ENCODE data around the gene IMPA2. TPM values are rescaled to one million over a fixed set of nuclear protein-coding genes. Genes with fewer than 3 reads are reported as not detected.
A peak's percentile ranks its signal among the peaks of the same experiment; 100 is the strongest.

IMPA2 gene
- polyA plus RNA-seq, 4 donors = 22.6 to 58.3 (median 36.8) TPM

- no peaks in the 10 kb centered on the region for H3K9me3 ChIP-seq (ENCODE audit: control insufficient read depth in 2 of 2, insufficient read depth in 1 of 2, low read depth in 1 of 2, low read length in 1 of 2)
- H3K4me1 ChIP-seq (ENCODE audit: control insufficient read depth in 3 of 3, insufficient read depth in 2 of 3, low read depth in 1 of 3, low read length in 2 of 3) = peaks cover 0 to 31% (median 0%) of the 10 kb centered on the region in 3 donors
- DNase-seq (peak; percentile 56 to 62), FAIRE-seq (no peak)
- WGBS, 3 donors = 29 to 63% (median 41%) methylated on average over 5 of the region's 5 CpGs
- no peaks in the 10 kb centered on the region for H3K27me3 ChIP-seq (ENCODE audit: control insufficient read depth in 3 of 3, insufficient read depth in 3 of 3, low read length in 3 of 3)
- no peak overlapping the region for H3K4me3 ChIP-seq (ENCODE audit: low read depth in 1 of 3, low read length in 3 of 3)
- peaks cover 0 to 25% (median 3%) of the 10 kb centered on the region in 3 donors for H3K36me3 ChIP-seq (ENCODE audit: control insufficient read depth in 3 of 3, insufficient read depth in 2 of 3, low read depth in 1 of 3, low read length in 3 of 3)
- H3K27ac ChIP-seq (ENCODE audit: low read depth in 1 of 3, low read length in 2 of 3) = peak overlapping the region in 1 of 3 donors; percentile 31
These were observed 18.9 kb downstream of the IMPA2 start for GRCh38 chr18:12000072-12000659.

DNA sequence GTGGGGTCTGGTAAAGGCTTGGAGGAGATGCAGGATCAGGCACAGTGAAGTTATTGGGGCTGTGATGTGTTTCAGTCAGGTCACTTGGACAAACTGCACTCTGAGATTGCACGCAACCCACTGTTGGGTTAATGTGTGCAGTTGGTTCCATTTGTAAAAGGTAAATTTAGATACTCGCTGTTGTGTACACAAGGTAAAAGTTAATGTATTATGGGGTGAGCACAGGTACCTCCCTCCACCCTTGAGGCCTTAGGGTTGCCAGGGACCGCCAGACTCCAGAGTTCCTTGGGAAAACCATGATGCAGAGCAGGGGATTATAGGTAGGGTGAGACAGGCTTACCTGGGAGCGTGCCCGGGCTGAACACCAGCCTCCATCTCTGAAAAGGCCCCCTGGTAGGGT is 20.1 kb downstream of the IMPA2 start:
- 57 to 79% (median 66%) methylated on average over 5 of the region's 5 CpGs for WGBS, 3 donors
- Histone ChIP-seq H3K27ac (ENCODE audit: low read depth in 1 of 3, low read length in 2 of 3) (peak overlapping the region in 2 of 3 donors; percentile 52 to 65), H3K36me3 (ENCODE audit: control insufficient read depth in 3 of 3, insufficient read depth in 2 of 3, low read depth in 1 of 3, low read length in 3 of 3) (peaks cover 0 to 29% (median 3%) of the 10 kb centered on the region in 3 donors), H3K4me1 (ENCODE audit: control insufficient read depth in 3 of 3, insufficient read depth in 2 of 3, low read depth in 1 of 3, low read length in 2 of 3) (peaks cover 0 to 27% (median 0%) of the 10 kb centered on the region in 3 donors), H3K9me3 (ENCODE audit: control insufficient read depth in 2 of 2, insufficient read depth in 1 of 2, low read depth in 1 of 2, low read length in 1 of 2) (no peaks in the 10 kb centered on the region), H3K4me3 (ENCODE audit: low read depth in 1 of 3, low read length in 3 of 3) (no peak overlapping the region), H3K27me3 (ENCODE audit: control insufficient read depth in 3 of 3, insufficient read depth in 3 of 3, low read length in 3 of 3) (no peaks in the 10 kb centered on the region)
- no peak for FAIRE-seq
- peak in 1 of 2 donors; percentile 65 for DNase-seq

- no peak overlapping the region for H3K4me3 ChIP-seq (ENCODE audit: low read depth in 1 of 3, low read length in 3 of 3)
- no peak for FAIRE-seq
- H3K36me3 ChIP-seq (ENCODE audit: control insufficient read depth in 3 of 3, insufficient read depth in 2 of 3, low read depth in 1 of 3, low read length in 3 of 3) = peaks cover 0 to 42% (median 3%) of the 10 kb centered on the region in 3 donors
- H3K27me3 ChIP-seq (ENCODE audit: control insufficient read depth in 3 of 3, insufficient read depth in 3 of 3, low read length in 3 of 3) = no peaks in the 10 kb centered on the region
- 73 to 94% (median 80%) methylated on average over 1 of the region's 1 CpG for WGBS, 3 donors
- no peak overlapping the region for H3K27ac ChIP-seq (ENCODE audit: low read depth in 1 of 3, low read length in 2 of 3)
- no peak for DNase-seq
- peaks cover 0 to 36% (median 0%) of the 10 kb centered on the region in 3 donors for H3K4me1 ChIP-seq (ENCODE audit: control insufficient read depth in 3 of 3, insufficient read depth in 2 of 3, low read depth in 1 of 3, low read length in 2 of 3)
- no peaks in the 10 kb centered on the region for H3K9me3 ChIP-seq (ENCODE audit: control insufficient read depth in 2 of 2, insufficient read depth in 1 of 2, low read depth in 1 of 2, low read length in 1 of 2)
These were observed 22.6 kb downstream of the IMPA2 start for GRCh38 chr18:12003894-12004293.

GRCh38 chr18:12005538-12006487 is 24.5 kb downstream of the IMPA2 start:
- Histone ChIP-seq H3K4me1 (ENCODE audit: control insufficient read depth in 3 of 3, insufficient read depth in 2 of 3, low read depth in 1 of 3, low read length in 2 of 3) (peaks cover 0 to 32% (median 3%) of the 10 kb centered on the region in 3 donors), H3K27me3 (ENCODE audit: control insufficient read depth in 3 of 3, insufficient read depth in 3 of 3, low read length in 3 of 3) (no peaks in the 10 kb centered on the region), H3K4me3 (ENCODE audit: low read depth in 1 of 3, low read length in 3 of 3) (no peak overlapping the region), H3K36me3 (ENCODE audit: control insufficient read depth in 3 of 3, insufficient read depth in 2 of 3, low read depth in 1 of 3, low read length in 3 of 3) (peaks cover 0 to 54% (median 3%) of the 10 kb centered on the region in 3 donors), H3K27ac (ENCODE audit: low read depth in 1 of 3, low read length in 2 of 3) (peak overlapping the region; percentile 66 to 90 (median 86)), H3K9me3 (ENCODE audit: control insufficient read depth in 2 of 2, insufficient read depth in 1 of 2, low read depth in 1 of 2, low read length in 1 of 2) (no peaks in the 10 kb centered on the region)
- WGBS, 3 donors = 45 to 58% (median 50%) methylated on average over 15 of the region's 15 CpGs
- FAIRE-seq (no peak), DNase-seq (peak; percentile 75 to 78)

- DNase-seq (no peak), FAIRE-seq (no peak)
- H3K4me1 ChIP-seq (ENCODE audit: control insufficient read depth in 3 of 3, insufficient read depth in 2 of 3, low read depth in 1 of 3, low read length in 2 of 3) = peaks cover 0 to 28% (median 3%) of the 10 kb centered on the region in 3 donors
- no peaks in the 10 kb centered on the region for H3K9me3 ChIP-seq (ENCODE audit: control insufficient read depth in 2 of 2, insufficient read depth in 1 of 2, low read depth in 1 of 2, low read length in 1 of 2)
- H3K27me3 ChIP-seq (ENCODE audit: control insufficient read depth in 3 of 3, insufficient read depth in 3 of 3, low read length in 3 of 3) = no peaks in the 10 kb centered on the region
- WGBS, 3 donors = 95 to 96% (median 95%) methylated on average over 6 of the region's 6 CpGs
- peak overlapping the region; percentile 66 to 90 (median 86) for H3K27ac ChIP-seq (ENCODE audit: low read depth in 1 of 3, low read length in 2 of 3)
- no peak overlapping the region for H3K4me3 ChIP-seq (ENCODE audit: low read depth in 1 of 3, low read length in 3 of 3)
- peaks cover 0 to 57% (median 0%) of the 10 kb centered on the region in 3 donors for H3K36me3 ChIP-seq (ENCODE audit: control insufficient read depth in 3 of 3, insufficient read depth in 2 of 3, low read depth in 1 of 3, low read length in 3 of 3)
These were observed 25.2 kb downstream of the IMPA2 start for GRCh38 chr18:12006488-12006840.

DNA sequence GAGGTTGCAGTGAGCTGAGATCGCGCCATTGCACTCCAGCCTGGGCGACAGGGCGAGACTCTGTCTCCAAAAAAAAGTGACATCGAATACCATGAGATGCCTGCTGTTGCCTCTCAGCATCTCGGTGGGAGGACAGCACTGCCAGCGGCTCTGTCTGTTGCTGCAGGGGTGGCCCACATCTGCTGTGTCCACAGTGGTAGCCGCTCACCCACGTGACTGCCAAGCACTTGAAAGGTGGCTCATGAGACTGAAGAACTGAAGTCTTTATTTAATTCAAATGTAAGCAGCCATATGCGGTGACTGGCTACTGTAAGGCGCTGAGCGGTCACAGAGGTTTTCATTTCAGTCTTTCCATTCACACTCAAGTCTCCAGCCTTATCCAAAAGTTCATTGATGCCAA is 25.8 kb downstream of the IMPA2 start:
- peaks cover 0 to 24% (median 3%) of the 10 kb centered on the region in 3 donors for H3K4me1 ChIP-seq (ENCODE audit: control insufficient read depth in 3 of 3, insufficient read depth in 2 of 3, low read depth in 1 of 3, low read length in 2 of 3)
- H3K27me3 ChIP-seq (ENCODE audit: control insufficient read depth in 3 of 3, insufficient read depth in 3 of 3, low read length in 3 of 3) = no peaks in the 10 kb centered on the region
- no peaks in the 10 kb centered on the region for H3K9me3 ChIP-seq (ENCODE audit: control insufficient read depth in 2 of 2, insufficient read depth in 1 of 2, low read depth in 1 of 2, low read length in 1 of 2)
- H3K36me3 ChIP-seq (ENCODE audit: control insufficient read depth in 3 of 3, insufficient read depth in 2 of 3, low read depth in 1 of 3, low read length in 3 of 3) = peaks cover 0 to 60% (median 0%) of the 10 kb centered on the region in 3 donors
- WGBS, 3 donors = 85 to 94% (median 94%) methylated on average over 10 to 12 of the region's 12 CpGs
- FAIRE-seq (no peak), DNase-seq (no peak)
- H3K4me3 ChIP-seq (ENCODE audit: low read depth in 1 of 3, low read length in 3 of 3) = no peak overlapping the region
- H3K27ac ChIP-seq (ENCODE audit: low read depth in 1 of 3, low read length in 2 of 3) = peak overlapping the region in 1 of 3 donors; percentile 90

GRCh38 chr18:12008181-12008767 is 27.0 kb downstream of the IMPA2 start:
- peak; percentile 84 to 95 for DNase-seq
- Histone ChIP-seq H3K36me3 (ENCODE audit: control insufficient read depth in 3 of 3, insufficient read depth in 2 of 3, low read depth in 1 of 3, low read length in 3 of 3) (peaks cover 0 to 70% (median 3%) of the 10 kb centered on the region in 3 donors), H3K9me3 (ENCODE audit: control insufficient read depth in 2 of 2, insufficient read depth in 1 of 2, low read depth in 1 of 2, low read length in 1 of 2) (no peaks in the 10 kb centered on the region), H3K4me1 (ENCODE audit: control insufficient read depth in 3 of 3, insufficient read depth in 2 of 3, low read depth in 1 of 3, low read length in 2 of 3) (peaks cover 0 to 24% (median 3%) of the 10 kb centered on the region in 3 donors), H3K27me3 (ENCODE audit: control insufficient read depth in 3 of 3, insufficient read depth in 3 of 3, low read length in 3 of 3) (no peaks in the 10 kb centered on the region), H3K27ac (ENCODE audit: low read depth in 1 of 3, low read length in 2 of 3) (peak overlapping the region; percentile 75 to 89 (median 80)), H3K4me3 (ENCODE audit: low read depth in 1 of 3, low read length in 3 of 3) (no peak overlapping the region)
- FAIRE-seq = no peak
- 23 to 73% (median 42%) methylated on average over 13 of the region's 13 CpGs for WGBS, 3 donors

All from small intestine (tissue), 7 donors.